B cell (primary cell): ENCODE results near the gene CXCR6. TPM values are rescaled to one million over a fixed set of nuclear protein-coding genes. Genes with fewer than 3 reads are reported as not detected.

Experiments
- ATAC-seq: fragments of 200-7000 bp; cut with Tn5 transposase; one replicate; pipeline ENCODE4 v1.10.0; 2021; ENCODE audit warnings: low read depth, mild to moderate bottlenecking, moderate number of reproducible peaks, moderate library complexity
- CTCF ChIA-PET: fragments of 350-600 bp; sonication (Branson Sonifier 250); formaldehyde crosslinking; loops from one replicate; lab custom pipeline; 2021; ENCODE audit warnings: antibody characterized with exemption, inconsistent platforms; lab: Charles Lee
- POLR2A ChIA-PET: fragments of 350-600 bp; sonication (Branson Sonifier 250); formaldehyde crosslinking; loops from one replicate; lab custom pipeline; 2021; ENCODE audit warnings: antibody characterized with exemption; lab: Charles Lee
- DNase-seq: peaks from one replicate; pipeline ENCODE4 v3.0.0; 2013
- H2AFZ ChIP-seq: 2 replicates; pipeline ENCODE4 v1.6.1; 2012; ENCODE audit warnings: mild to moderate bottlenecking, low read depth, low read length; ENCODE audit not compliant: insufficient read depth, poor library complexity, severe bottlenecking
- H3K27ac ChIP-seq, 2 donors: 1 replicate in 1 of 2; 2 replicates in 1 of 2; pipeline ENCODE4 v1.5.1; 2012 to 2013; ENCODE audit warnings: low read length in 2 of 2, mild to moderate bottlenecking in 2 of 2, moderate library complexity in 1 of 2
- H3K27me3 ChIP-seq, 4 experiments: fragments of 200-600 bp in 1 of 4; sonication (generic) in 1 of 4; replicated peaks in 1 of 4; 1 replicate in 2 of 4; 2 replicates in 2 of 4; pipeline versions ENCODE4 v1.6.1 to v1.7.0; 2013 to 2016; ENCODE audit warnings: low read length in 3 of 4, mild to moderate bottlenecking in 2 of 4, mixed read lengths in 1 of 4, moderate library complexity in 1 of 4; ENCODE audit not compliant: insufficient read depth in 4 of 4, control insufficient read depth in 3 of 4; ENCODE audit errors: control extremely low read depth in 1 of 4
- H3K36me3 ChIP-seq, 2 experiments: replicated peaks in 1 of 2; 1 replicate in 1 of 2; 2 replicates in 1 of 2; pipeline versions ENCODE4 v1.6.1 to v1.7.1; 2013; ENCODE audit warnings: low read length in 1 of 2; ENCODE audit not compliant: insufficient read depth in 2 of 2, control insufficient read depth in 1 of 2; ENCODE audit errors: control extremely low read depth in 1 of 2, extremely low read depth in 1 of 2
- H3K4me1 ChIP-seq, 2 donors: fragments of 200-600 bp in 1 of 2; sonication (generic) in 1 of 2; 1 replicate in 1 of 2; 2 replicates in 1 of 2; pipeline versions ENCODE4 v1.5.1 to v1.6.1; 2013 to 2017; ENCODE audit warnings: low read length in 2 of 2; ENCODE audit not compliant: control insufficient read depth in 2 of 2, insufficient read depth in 2 of 2
- H3K4me2 ChIP-seq: replicated peaks from 2 replicates; pipeline ENCODE3; 2012; ENCODE audit warnings: mild to moderate bottlenecking, low read depth, low read length; ENCODE audit not compliant: poor library complexity, severe bottlenecking
- H3K4me3 ChIP-seq, 5 experiments: fragments of 200-600 bp in 1 of 5; sonication (generic) in 1 of 5; 1 replicate in 3 of 5; 2 replicates in 2 of 5; pipeline versions ENCODE4 v1.5.1 to v1.7.0; 2011 to 2016; ENCODE audit warnings: low read length in 4 of 5, mild to moderate bottlenecking in 4 of 5, low read depth in 2 of 5, control low read depth in 1 of 5, moderate library complexity in 1 of 5; ENCODE audit not compliant: insufficient read depth in 1 of 5; ENCODE audit errors: control extremely low read depth in 1 of 5, extremely low read depth in 1 of 5
- H3K79me2 ChIP-seq: fragments of 200-600 bp; sonication (generic); one replicate; pipeline ENCODE4 v1.6.0; 2016; ENCODE audit warnings: low read length; ENCODE audit not compliant: control insufficient read depth, insufficient read depth
- H3K9ac ChIP-seq: fragments of 200-600 bp; sonication (generic); 2 replicates; pipeline ENCODE4 v1.6.1; 2017; ENCODE audit warnings: mild to moderate bottlenecking, low read length, moderate library complexity
- H3K9me3 ChIP-seq, 3 donors: one replicate each; pipeline versions ENCODE4 v1.6.1 to v1.7.1; 2013; ENCODE audit warnings: low read length in 2 of 3; ENCODE audit not compliant: control insufficient read depth in 2 of 3, insufficient read depth in 1 of 3; ENCODE audit errors: control extremely low read depth in 1 of 3
- H4K20me1 ChIP-seq: 2 replicates; pipeline ENCODE4 v1.6.0; 2012; ENCODE audit warnings: mild to moderate bottlenecking, low read length; ENCODE audit not compliant: insufficient read depth, control insufficient read depth, poor library complexity, severe bottlenecking
- H3K27ac Mint-ChIP-seq: one replicate; pipeline ENCODE4 v1.8.0; 2021; ENCODE audit warnings: mixed read lengths
- H3K27me3 Mint-ChIP-seq: one replicate; pipeline ENCODE4 v1.8.0; 2021; ENCODE audit warnings: mixed read lengths
- H3K4me1 Mint-ChIP-seq: one replicate; pipeline ENCODE4 v1.8.0; 2021; ENCODE audit warnings: mixed read lengths
- H3K4me3 Mint-ChIP-seq: one replicate; pipeline ENCODE4 v1.8.0; 2021; ENCODE audit warnings: mixed read lengths
- H3K9me3 Mint-ChIP-seq: one replicate; pipeline ENCODE4 v1.8.0; 2022; ENCODE audit warnings: mixed read lengths; ENCODE audit not compliant: insufficient read depth
- CTCF ChIP-seq: fragments of 200-600 bp; IDR thresholded peaks from one replicate; pipeline ENCODE4 v1.8.0; 2022; ENCODE audit warnings: antibody characterized with exemption, mild to moderate bottlenecking
- EZH2 ChIP-seq: IDR thresholded peaks from 2 replicates; pipeline ENCODE4 v1.6.1; 2012; ENCODE audit warnings: borderline replicate concordance, low read depth, mild to moderate bottlenecking, moderate library complexity, low read length; ENCODE audit not compliant: insufficient read depth, poor library complexity, severe bottlenecking
- WGBS: methylation state at CpG from one replicate; pipeline ENCODE4 v1.1.5; 2013; ENCODE audit warnings: missing lambda C conversion rate; ENCODE audit not compliant: insufficient coverage; 5-methylcytosine and 5-hydroxymethylcytosine counted together
- intact Hi-C: fragments of 100-400 bp; cut with micrococcal nuclease; formaldehyde crosslinking; loops from one replicate; pipeline ENCODE4 v1.10.0; 2022
- polyA minus RNA-seq: library from RNA; depleted of rRNA, polyadenylated mRNA; stranded (reverse); fragments of >200 nt; gene quantifications from 2 replicates; pipeline ENCODE4 v1.2.3, GENCODE V29; 2012
- polyA plus RNA-seq: library from polyadenylated mRNA; depleted of rRNA; stranded (reverse); fragments of >200 nt; gene quantifications from 2 replicates; pipeline ENCODE4 v1.2.3, GENCODE V29; 2012
- total RNA-seq, 2 donors: library from RNA; stranded (reverse); fragments of 120-200 nt in 1 of 2; gene quantifications; 1 replicate in 1 of 2; 2 replicates in 1 of 2; pipeline versions ENCODE4 v1.2.3 to v1.2.4, GENCODE V29; 2013 to 2022

CXCR6 gene
- total RNA-seq (not detected in 2 replicates), polyA plus RNA-seq (not detected in 2 replicates), polyA minus RNA-seq (0.14 TPM in 1 of 2 replicates, not detected in the other)
- 0.05 TPM for total RNA-seq (2013)

- H3K79me2 ChIP-seq: no peaks in the 10 kb centered on the region
- peaks cover 2 to 33% of the 10 kb centered on the region in 2 experiments for H3K36me3 ChIP-seq
- H3K27me3 ChIP-seq: no peaks in the 10 kb centered on the region
- no peaks in the 10 kb centered on the region for H4K20me1 ChIP-seq
- no peaks in the 10 kb centered on the region for H3K9me3 ChIP-seq
- H3K4me3 Mint-ChIP-seq: no peak within 1 kb of the TSS
- intact Hi-C loops: no loop called here
- H3K27ac ChIP-seq: no peak within 1 kb of the TSS
- no peak within 1 kb of the TSS for H3K4me3 ChIP-seq
- POLR2A ChIA-PET: interaction anchor here (0.7 kb wide), 1 partner anchor 183 kb away, joined by 3 read pairs; no protein-coding TSS in a partner anchor
- H3K4me1 Mint-ChIP-seq: no peaks in the 10 kb centered on the region
- DNase-seq (no peak), ATAC-seq (no peak)
- H3K9ac ChIP-seq: no peak within 1 kb of the TSS
- WGBS: 97% methylated on average over 5 of the region's 8 CpGs
- H3K4me1 ChIP-seq: peaks cover 0 to 5% of the 10 kb centered on the region in 2 donors
- no peak within 1 kb of the TSS for H3K4me2 ChIP-seq
- TF ChIP-seq CTCF: no peak
- no peak for TF ChIP-seq EZH2
- H3K27me3 Mint-ChIP-seq: no peaks in the 10 kb centered on the region
- CTCF ChIA-PET: interaction anchor here (1.0 to 4.4 kb wide), 4 partner anchors 133 to 435 kb away, joined by 5 to 30 read pairs (median 9); no protein-coding TSS in a partner anchor
- H2AFZ ChIP-seq: no peak within 1 kb of the TSS
- no peak within 1 kb of the TSS for H3K27ac Mint-ChIP-seq
- H3K9me3 Mint-ChIP-seq: no peaks in the 10 kb centered on the region
Observed at GRCh38 chr3:45943207-45943846, at the start of gene CXCR6. CXCR6 (plus strand) TSS chr3:45943464; CDS start chr3:45946482, 3,018 bp downstream.

GRCh38 chr3:45894015-45894414, 49.2 kb upstream of the CXCR6 start:
- peak overlapping the region; percentile 56 to 79 for H3K27ac ChIP-seq
- no peaks in the 10 kb centered on the region for H3K79me2 ChIP-seq
- H3K36me3 ChIP-seq: no peaks in the 10 kb centered on the region
- no peaks in the 10 kb centered on the region for H3K9me3 ChIP-seq
- POLR2A ChIA-PET: no interaction called here
- peak overlapping the region; percentile 58 for H3K4me3 Mint-ChIP-seq
- H3K27ac Mint-ChIP-seq: peak overlapping the region; percentile 84
- peak overlapping the region; percentile 42 for H3K9ac ChIP-seq
- no peaks in the 10 kb centered on the region for H3K27me3 Mint-ChIP-seq
- no peaks in the 10 kb centered on the region for H3K27me3 ChIP-seq
- H3K4me1 ChIP-seq: peaks cover 42 to 44% of the 10 kb centered on the region in 2 donors
- peak; percentile 44 for DNase-seq
- H2AFZ ChIP-seq: peak overlapping the region; percentile 74
- CTCF ChIA-PET: interaction anchor here (0.7 to 2.0 kb wide), 3 partner anchors 11 to 536 kb away, joined by 3 to 13 read pairs (median 4); no protein-coding TSS in a partner anchor
- TF ChIP-seq CTCF: no peak
- TF ChIP-seq EZH2: no peak
- H3K9me3 Mint-ChIP-seq: no peaks in the 10 kb centered on the region
- ATAC-seq: no peak
- 15% methylated on average over 2 of the region's 6 CpGs for WGBS
- intact Hi-C loops: loop anchor here (5.0 kb wide), 1 partner anchor 52 kb away; the partner anchor contains the start of gene LZTFL1
- peaks cover 55% of the 10 kb centered on the region for H3K4me1 Mint-ChIP-seq
- H3K4me3 ChIP-seq: peak overlapping the region in 1 of 5 experiments; percentile 2
- H4K20me1 ChIP-seq: no peaks in the 10 kb centered on the region
- peak overlapping the region; percentile 64 for H3K4me2 ChIP-seq
